Activated T-cell treated with anti-CD3 and anti-CD28 coated beads for 24 hours (primary cell): ENCODE results near the gene NT5DC3.

Experiments used
- DNase-seq: peaks from one replicate; pipeline ENCODE4 v3.0.0-alpha.2; 2020; ENCODE audit warnings: low read depth

The NT5DC3 gene

GRCh38 chr12:103833095-103833775 lies 7.8 kb downstream of the NT5DC3 start:
- no peak for DNase-seq

DNA sequence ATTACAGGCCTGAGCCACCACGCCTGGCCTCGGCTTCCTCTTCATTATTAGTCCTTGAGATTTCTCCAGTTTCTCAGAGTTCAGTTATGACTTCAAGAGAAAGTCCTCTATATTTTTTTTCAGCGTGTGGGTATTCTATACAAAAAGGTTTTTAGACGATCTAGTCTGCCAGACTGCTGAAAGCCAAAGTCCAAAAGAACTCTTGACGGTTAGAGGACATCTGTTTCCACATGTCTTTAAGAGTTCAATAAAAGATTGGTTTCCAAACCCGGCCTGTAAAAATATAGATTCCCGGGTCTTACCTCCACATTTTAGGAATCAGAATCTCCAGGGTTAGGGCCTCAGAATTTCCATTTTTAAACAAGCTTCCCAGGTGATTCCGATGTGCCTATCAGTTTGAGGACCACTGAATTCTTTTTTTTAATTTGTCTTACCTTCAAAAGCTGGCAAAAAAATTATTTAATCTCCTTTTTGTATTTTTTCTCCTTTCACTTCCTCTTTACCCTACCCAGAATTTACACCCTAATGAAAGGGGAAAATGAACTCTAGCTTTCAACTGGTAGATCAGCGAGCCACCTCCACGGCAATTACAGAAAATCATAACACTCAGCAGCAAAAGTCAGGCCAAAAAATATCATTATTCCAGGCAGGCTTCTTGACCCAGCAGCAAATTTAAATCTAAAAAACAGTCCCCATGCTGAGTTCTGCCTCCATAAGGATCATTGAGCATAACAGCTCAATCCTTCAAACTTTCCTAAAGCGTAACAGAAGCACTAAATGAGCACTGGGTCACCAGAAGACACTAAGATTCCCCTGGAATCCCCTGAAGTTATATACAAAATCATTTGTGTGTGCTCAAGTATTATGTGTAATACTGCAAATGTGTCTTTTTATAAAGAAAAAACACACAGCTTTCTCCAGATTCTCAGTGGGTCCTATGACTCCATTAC lies 8.7 kb downstream of the NT5DC3 start:
- DNase-seq: no peak

- no peak for DNase-seq
Observed at GRCh38 chr12:103830730-103831320, 10.2 kb downstream of the NT5DC3 start.

DNA sequence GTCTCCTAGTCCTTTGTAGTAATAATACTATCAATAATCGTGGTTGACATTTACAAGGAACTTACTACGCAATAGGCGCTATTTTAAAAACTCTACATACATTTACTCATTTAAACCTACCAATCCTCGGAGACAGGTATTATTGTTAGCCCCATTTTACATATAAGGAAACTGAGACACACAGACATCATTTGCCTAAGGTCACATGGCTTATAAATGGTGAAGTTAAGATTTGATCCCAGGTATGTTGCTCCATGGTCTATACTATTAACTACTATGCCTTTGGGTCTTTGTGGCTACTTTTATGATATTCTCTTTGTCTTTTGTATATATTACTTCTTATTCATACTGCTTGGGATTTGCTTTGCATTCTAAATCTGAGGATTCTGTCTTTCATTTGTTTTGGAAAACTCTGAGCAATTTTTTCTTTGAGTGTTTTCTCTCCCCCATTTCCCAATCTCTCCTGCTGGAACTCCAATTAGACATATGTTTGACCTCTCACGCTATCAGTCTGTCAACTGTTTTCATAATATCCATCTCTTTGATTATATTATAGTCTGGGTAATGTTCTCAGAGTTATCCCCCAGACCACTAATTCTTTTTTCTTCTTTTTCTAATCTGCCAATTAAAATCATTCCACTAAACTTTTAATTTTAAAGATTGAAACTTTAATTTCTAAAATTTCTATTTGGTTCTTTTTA lies 10.9 kb downstream of the NT5DC3 start:
- no peak for DNase-seq

- DNase-seq: no peak
Observed at GRCh38 chr12:103829092-103829491, 11.9 kb downstream of the NT5DC3 start.

DNA sequence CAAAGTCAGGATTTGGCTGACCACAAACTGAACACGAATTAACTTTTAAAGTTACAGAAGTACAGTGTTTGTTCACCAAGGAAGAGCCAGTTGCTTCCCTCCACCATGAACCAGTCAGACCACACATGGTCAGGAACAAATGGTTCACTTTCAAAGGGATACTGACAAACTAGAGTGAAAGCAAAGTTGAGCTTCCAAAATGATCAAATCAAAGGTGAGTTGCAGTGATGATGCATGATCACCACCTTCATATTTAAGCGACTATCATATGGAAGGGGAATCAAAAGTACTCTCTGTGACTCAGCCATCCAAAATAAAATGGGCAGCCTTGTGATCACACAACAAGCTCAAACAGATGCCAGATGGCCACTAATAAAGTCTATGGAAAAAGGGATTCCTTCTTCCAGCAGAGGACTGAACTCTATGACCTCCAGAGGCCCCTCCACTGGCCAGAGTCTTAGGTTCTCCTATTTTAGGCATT lies 13.1 kb downstream of the NT5DC3 start:
- no peak for DNase-seq

- no peak for DNase-seq
Observed at GRCh38 chr12:103824845-103825244, 16.2 kb downstream of the NT5DC3 start.

DNA sequence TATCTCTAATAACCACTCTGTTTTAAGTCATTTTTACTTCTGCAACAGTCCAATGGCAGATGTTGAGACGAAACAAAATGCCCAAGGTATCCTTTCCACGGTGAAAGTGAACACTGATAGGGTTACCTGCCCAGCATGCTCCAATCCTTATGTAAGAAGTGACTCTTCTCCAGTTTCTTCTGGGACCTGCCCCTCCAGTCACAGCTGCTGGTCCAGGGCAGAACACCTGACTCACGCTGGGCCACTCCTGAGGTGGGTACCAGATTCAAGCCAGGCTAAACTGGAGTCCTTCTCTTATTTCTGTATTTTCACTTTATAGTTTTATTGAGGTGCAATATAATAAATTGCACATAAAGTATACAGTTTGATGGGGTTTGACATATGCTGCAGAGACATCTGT lies 16.7 kb downstream of the NT5DC3 start:
- DNase-seq: no peak

DNA sequence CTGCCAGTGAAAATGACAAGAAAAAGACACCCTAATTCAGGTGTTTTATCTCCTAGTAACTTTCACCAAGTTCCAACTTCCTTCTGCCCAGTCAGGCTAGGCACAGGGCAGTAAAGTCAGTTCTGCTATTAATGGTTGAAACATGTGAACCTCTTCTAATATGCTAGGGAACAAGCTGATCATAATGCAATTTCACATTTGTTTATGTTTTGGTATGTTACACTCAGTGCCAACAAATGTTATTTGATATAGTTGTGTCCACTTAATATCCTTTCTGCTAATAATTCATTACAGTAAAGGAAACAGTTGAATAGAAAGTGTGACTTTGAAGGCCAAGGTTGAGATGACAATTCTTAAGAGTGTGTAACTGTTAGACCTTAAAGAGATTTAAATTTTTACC lies 17.2 kb downstream of the NT5DC3 start:
- no peak for DNase-seq

GRCh38 chr12:103821773-103822172 lies 19.3 kb downstream of the NT5DC3 start:
- DNase-seq: no peak

GRCh38 chr12:103820881-103821489 lies 20.0 kb downstream of the NT5DC3 start:
- DNase-seq: no peak

- no peak for DNase-seq
Observed at GRCh38 chr12:103820361-103820760, 20.7 kb downstream of the NT5DC3 start.

DNA sequence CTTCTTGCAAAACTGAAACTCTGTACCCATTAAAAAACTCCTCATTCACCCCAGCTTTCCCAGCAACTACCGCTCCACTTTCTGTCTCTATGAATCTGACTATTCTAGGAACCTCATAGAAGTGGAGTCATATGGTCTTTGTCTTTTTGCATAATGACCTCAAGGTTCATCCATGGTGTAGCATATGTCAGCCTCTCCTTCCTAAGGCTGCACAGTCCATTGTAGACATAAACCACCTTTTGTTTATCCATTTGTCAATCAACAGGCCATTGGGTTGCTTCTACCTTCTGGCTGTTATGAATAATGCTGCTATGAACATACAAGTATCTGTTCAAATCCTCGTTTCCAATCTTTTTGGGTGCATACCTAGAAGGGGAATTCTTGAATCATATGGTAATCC lies 21.1 kb downstream of the NT5DC3 start:
- no peak for DNase-seq

DNA sequence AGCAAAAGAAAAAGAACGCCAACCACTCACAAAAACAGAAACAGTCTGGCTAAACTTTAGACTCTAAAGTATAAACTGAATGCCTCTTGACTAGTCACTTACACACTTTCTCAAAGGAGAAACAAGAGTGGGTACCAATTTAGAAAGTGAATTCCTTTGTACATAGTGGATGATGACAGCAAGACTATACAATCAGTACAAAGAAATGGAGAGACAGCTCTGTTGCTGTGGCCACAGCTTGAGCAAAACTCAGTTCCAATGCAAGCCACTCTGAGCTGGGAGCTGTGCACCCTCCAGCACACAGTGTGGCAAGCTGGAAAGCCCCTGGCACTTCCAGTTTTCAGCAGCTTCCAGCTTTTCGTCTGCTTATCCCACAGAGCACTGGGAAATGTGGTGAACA lies 21.7 kb downstream of the NT5DC3 start:
- no peak for DNase-seq

GRCh38 chr12:103817791-103818190 lies 23.2 kb downstream of the NT5DC3 start:
- no peak for DNase-seq

GRCh38 chr12:103816663-103817062 lies 24.4 kb downstream of the NT5DC3 start:
- no peak for DNase-seq

DNA sequence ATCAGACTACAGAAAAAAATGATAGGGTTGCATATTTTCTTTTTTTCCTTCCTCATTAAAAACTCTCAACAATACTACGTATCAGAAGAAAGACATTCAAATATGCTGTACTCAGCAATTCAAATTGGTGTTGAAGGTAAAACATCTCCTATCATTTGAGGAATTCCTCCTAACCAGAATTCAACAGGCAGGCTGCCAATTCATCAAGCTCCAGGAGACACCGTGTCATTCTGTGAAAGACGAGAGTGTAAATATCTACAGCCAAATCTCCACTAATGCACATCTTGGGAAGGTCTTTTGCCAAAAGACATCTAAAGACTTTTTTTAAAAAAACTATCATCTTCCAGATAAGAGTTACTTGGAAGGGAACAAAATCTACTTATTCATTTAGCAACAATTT lies 26.6 kb downstream of the NT5DC3 start:
- no peak for DNase-seq

- DNase-seq: no peak
Observed at GRCh38 chr12:103813949-103814348, 27.1 kb downstream of the NT5DC3 start.

DNA sequence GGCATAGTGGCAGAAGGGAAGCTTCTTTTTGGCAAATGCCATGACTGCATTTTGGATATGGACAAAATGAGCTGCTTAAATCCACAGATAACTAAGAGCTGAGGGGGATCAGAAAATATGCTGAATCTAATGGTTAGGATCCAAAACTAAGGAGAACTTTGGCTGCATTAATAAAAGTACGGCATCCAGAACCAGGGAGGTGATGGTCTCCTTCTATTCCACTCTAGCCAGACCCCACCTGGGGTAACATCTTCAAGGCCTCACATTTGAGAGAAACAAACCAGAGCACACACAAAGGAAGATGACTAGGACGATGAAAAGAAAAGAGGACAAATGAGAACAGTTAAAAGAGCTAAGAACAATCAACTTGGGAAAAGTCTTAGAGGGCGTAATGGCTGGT lies 27.6 kb downstream of the NT5DC3 start:
- no peak for DNase-seq

GRCh38 chr12:103812789-103813188 lies 28.2 kb downstream of the NT5DC3 start:
- no peak for DNase-seq

DNA sequence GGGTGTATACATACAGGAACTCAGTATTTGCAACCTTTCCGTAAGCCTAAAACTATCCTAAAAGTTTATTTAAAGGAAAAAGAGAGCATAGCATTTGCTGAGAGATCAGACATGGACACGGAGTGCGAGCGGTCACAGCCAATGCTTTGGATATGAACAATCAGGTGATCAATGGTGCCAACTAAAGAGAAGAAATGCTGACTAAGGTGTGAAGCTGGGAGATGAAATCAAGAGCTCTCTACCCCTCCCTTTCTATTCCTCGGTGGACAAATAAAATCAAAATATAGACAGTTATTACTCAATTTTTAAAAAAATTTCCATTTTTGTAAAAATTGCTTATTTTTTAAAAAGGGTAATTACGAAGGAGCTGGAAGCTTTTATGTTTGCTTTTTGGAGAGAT lies 29.2 kb downstream of the NT5DC3 start:
- no peak for DNase-seq

GRCh38 chr12:103810111-103810510 lies 30.9 kb downstream of the NT5DC3 start:
- DNase-seq: no peak
